H1 (cell line): ENCODE data around the gene C6orf120. TPM values are rescaled to one million over a fixed set of nuclear protein-coding genes. Genes with fewer than 3 reads are reported as not detected.

ENCODE experiments used
- ASH2L ChIP-seq: fragments of 200-600, 300-600 bp; sonication (generic); IDR thresholded peaks from one replicate; pipeline ENCODE4 v1.7.1; 2017; ENCODE audit warnings: low read length
- ATF3 ChIP-seq: IDR thresholded peaks from 2 replicates; pipeline ENCODE4 v1.6.1; 2011; ENCODE audit warnings: low read depth, mild to moderate bottlenecking, low read length; ENCODE audit not compliant: insufficient read depth
- BRCA1 ChIP-seq: IDR thresholded peaks from 2 replicates; pipeline ENCODE4 v1.6.1; 2012; ENCODE audit warnings: low read depth, low read length, improper control_type of control experiment
- RBBP5 ChIP-seq: IDR thresholded peaks from 2 replicates; pipeline ENCODE4 v1.7.1; 2012; ENCODE audit warnings: low read depth, mild to moderate bottlenecking, inconsistent platforms, low read length, moderate library complexity, borderline replicate concordance
- RFX5 ChIP-seq: IDR thresholded peaks from 2 replicates; pipeline ENCODE4 v1.6.1; 2011; ENCODE audit warnings: low read depth, low read length, improper control_type of control experiment, borderline replicate concordance
- SIN3A ChIP-seq, 2 experiments: IDR thresholded peaks in 1 of 2; conservative IDR thresholded peaks in 1 of 2; 2 replicates each; pipeline ENCODE4 v1.6.1; 2011 to 2012; ENCODE audit warnings: low read length in 2 of 2, improper control_type of control experiment in 1 of 2, low read depth in 1 of 2, mild to moderate bottlenecking in 1 of 2
- SRF ChIP-seq: IDR thresholded peaks from 2 replicates; pipeline ENCODE4 v1.6.1; 2011; ENCODE audit warnings: mild to moderate bottlenecking, low read depth, low read length, moderate library complexity
- polyA plus RNA-seq, 7 experiments: library from polyadenylated mRNA; depleted of rRNA in 3 of 7; stranded (reverse) in 5 of 7; unstranded in 2 of 7; fragments of >200 nt in 5 of 7; fragments of 200-250 nt in 2 of 7; gene quantifications; 1 replicate in 5 of 7; 2 replicates in 1 of 7; 4 replicates in 1 of 7; pipeline versions ENCODE4 v1.2.1 to v1.2.3, GENCODE V29; 2011 to 2013; ENCODE audit warnings: missing spikeins in 2 of 7, mixed read lengths in 2 of 7
- total RNA-seq: library from RNA; stranded (reverse); fragmentation: NEBNext Ultra II Directional; extraction: Animal tissue kit (Norgen Biotek cat#: 25700); gene quantifications from 2 replicates; pipeline ENCODE4 v1.2.1, GENCODE V29; 2021

C6orf120 gene
- total and polyA plus RNA-seq, 2 of the 8 experiments (the other 6 are each of a cell fraction or from before 2014, with no cell fraction given), result 16.2 to 30.6 TPM

GRCh38 chr6:169664227-169664626, 37.7 kb upstream of the C6orf120 start (continued):
- TF ChIP-seq RFX5 (no peak), BRCA1 (no peak), SIN3A (conservative IDR thresholded peaks at IDR 0.05 in 1 of 2, IDR thresholded peaks at IDR 0.05 in 1 of 2; ENCODE audit: low read depth in 1 of 2, low read length in 2 of 2) (no peak), RBBP5 (no peak), ATF3 (no peak), SRF (no peak), ASH2L (no peak)
- TF ChIP-seq, all 59 proteins: peak for 0
